NT2/D1 (cell line): ENCODE measurements around the gene MS4A10.

Source experiments
- SUZ12 ChIP-seq: IDR thresholded peaks from 2 replicates; pipeline ENCODE4 v1.6.1; 2011; ENCODE audit not compliant: insufficient read length, insufficient read depth; ENCODE audit errors: extremely low read depth
- YY1 ChIP-seq: IDR thresholded peaks from 2 replicates; pipeline ENCODE4 v1.6.1; 2011; ENCODE audit not compliant: insufficient read length, insufficient read depth
- ZNF274 ChIP-seq: IDR thresholded peaks from 2 replicates; pipeline ENCODE4 v1.6.1; 2011; ENCODE audit warnings: mild to moderate bottlenecking, low read depth, low read length

DNA sequence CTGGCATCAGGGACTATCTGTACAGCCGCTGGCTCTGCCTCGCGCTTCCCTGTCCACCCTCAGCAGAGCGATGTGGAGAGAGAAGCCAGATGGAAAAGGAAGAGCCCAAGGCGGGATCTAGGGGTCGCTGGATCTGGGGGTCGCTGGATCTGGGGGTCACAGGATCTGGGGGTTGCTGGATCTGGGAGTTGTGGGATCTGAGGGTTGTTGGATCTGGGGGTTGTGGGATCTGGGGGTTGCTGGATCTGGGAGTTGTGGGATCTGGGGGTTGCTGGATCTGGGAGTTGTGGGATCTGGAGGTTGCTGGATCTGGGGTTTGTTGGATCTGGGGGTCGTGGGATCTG, 2.0 kb upstream of the MS4A10 start:
- no peak for TF ChIP-seq YY1
- no peak for TF ChIP-seq ZNF274
- TF ChIP-seq SUZ12: no peak
